Measurements from ENCODE around the gene ZNF670. TPM values are rescaled to one million over a fixed set of nuclear protein-coding genes. Genes with fewer than 3 reads are reported as not detected.
"Not testable (repeated sequence)": the region's sequence is repeated elsewhere in the genome, so short reads cannot be mapped to it uniquely, and the experiment has no call there.

ZNF670 gene
- total and polyA plus RNA-seq, 7 donors, result 0.63 to 1.6 (median 0.88) TPM

DNA sequence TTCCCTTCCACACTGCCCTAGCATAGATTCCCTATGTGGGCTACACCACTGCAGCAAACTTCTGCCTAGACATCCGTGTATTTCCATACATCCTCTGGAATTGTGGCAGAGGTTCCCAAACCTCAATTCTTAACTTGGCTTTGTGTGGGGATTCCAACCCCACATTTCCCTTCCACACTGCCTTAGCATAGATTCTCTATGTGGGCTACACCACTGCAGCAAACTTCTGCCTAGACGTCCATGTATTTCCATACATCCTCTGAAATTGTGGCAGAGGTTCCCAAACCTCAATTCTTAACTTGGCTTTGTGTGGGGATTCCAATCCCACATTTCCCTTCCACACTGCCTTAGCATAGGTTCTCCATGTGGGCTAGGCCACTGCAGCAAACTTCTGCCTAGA lies 31.4 kb downstream of the ZNF670 start:
- no peaks in the 10 kb centered on the region for H3K27me3 ChIP-seq (ENCODE audit: insufficient read depth in 3 of 3, low read length in 2 of 3)
- no peak for DNase-seq
- no peak for ATAC-seq
- intact Hi-C loops (cut with DNase I), result loop anchor here in 1 of 2 donors (10.0 kb wide), 1 partner anchor 328 kb away; no protein-coding TSS in a partner anchor
- TF ChIP-seq, protein P1, sequence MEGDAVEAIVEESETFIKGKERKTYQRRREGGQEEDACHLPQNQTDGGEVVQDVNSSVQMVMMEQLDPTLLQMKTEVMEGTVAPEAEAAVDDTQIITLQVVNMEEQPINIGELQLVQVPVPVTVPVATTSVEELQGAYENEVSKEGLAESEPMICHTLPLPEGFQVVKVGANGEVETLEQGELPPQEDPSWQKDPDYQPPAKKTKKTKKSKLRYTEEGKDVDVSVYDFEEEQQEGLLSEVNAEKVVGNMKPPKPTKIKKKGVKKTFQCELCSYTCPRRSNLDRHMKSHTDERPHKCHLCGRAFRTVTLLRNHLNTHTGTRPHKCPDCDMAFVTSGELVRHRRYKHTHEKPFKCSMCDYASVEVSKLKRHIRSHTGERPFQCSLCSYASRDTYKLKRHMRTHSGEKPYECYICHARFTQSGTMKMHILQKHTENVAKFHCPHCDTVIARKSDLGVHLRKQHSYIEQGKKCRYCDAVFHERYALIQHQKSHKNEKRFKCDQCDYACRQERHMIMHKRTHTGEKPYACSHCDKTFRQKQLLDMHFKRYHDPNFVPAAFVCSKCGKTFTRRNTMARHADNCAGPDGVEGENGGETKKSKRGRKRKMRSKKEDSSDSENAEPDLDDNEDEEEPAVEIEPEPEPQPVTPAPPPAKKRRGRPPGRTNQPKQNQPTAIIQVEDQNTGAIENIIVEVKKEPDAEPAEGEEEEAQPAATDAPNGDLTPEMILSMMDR (IDR thresholded peaks at IDR 0.05), result no peak
- peaks cover 25% of the 10 kb centered on the region for H3K9me3 ChIP-seq
- no peak overlapping the region for H3K4me3 ChIP-seq
- H3K4me1 ChIP-seq, result no peaks in the 10 kb centered on the region
- no peaks in the 10 kb centered on the region for H3K36me3 ChIP-seq (ENCODE audit: insufficient read depth in 1 of 2, low read depth in 1 of 2)
- WGBS, 3 donors, result 91 to 98% (median 98%) methylated on average over 2 of the region's 2 CpGs
- no peak overlapping the region for H3K27ac ChIP-seq

DNA sequence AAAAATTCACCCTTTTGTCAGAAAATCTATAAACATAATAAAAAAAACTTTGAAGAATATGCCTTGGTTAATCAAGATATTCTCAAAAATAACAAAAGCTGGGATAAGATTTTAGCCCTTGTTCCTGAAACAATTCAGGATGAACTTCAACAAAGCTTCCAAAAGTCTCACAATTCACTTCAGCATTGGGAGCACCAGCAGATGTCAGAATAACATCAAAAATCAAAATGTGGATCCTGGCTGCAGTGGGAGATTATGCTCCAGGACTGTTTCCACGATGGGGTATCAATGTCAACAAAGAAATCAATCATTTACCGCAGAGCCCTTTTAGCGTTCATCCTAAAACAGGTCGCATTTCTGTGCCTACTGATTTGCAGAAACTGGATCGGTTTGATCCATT lies 35.2 kb downstream of the ZNF670 start:
- H3K4me3 ChIP-seq, result no peak overlapping the region
- no peaks in the 10 kb centered on the region for H3K27me3 ChIP-seq (ENCODE audit: insufficient read depth in 3 of 3, low read length in 2 of 3)
- TF ChIP-seq, protein P1 (IDR thresholded peaks at IDR 0.05), result peak; percentile 40
- peaks cover 25% of the 10 kb centered on the region for H3K9me3 ChIP-seq
- intact Hi-C loops (cut with DNase I), result loop anchor here in 1 of 2 donors (5.0 to 10.0 kb wide), 2 partner anchors 331 to 444 kb away; no protein-coding TSS in a partner anchor
- H3K36me3 ChIP-seq (ENCODE audit: insufficient read depth in 1 of 2, low read depth in 1 of 2), result peaks cover 0 to under 1% of the 10 kb centered on the region in 2 donors
- ATAC-seq (no peak), DNase-seq (no peak)
- H3K27ac ChIP-seq, result no peak overlapping the region
- WGBS, 3 donors, result 67 to 86% (median 70%) methylated on average over 5 of the region's 5 CpGs
- H3K4me1 ChIP-seq, result no peaks in the 10 kb centered on the region

GRCh38 chr1:247037511-247038320 lies 40.9 kb downstream of the ZNF670 start:
- H3K4me1 ChIP-seq, result no peaks in the 10 kb centered on the region
- ATAC-seq, result no peak
- WGBS, 3 donors, result 97 to 98% (median 97%) methylated on average over 6 of the region's 6 CpGs
- H3K27ac ChIP-seq, result no peak overlapping the region
- peaks cover 9 to 18% of the 10 kb centered on the region in 2 donors for H3K36me3 ChIP-seq (ENCODE audit: insufficient read depth in 1 of 2, low read depth in 1 of 2)
- intact Hi-C loops (cut with DNase I), result no loop called here
- TF ChIP-seq, protein P1 (IDR thresholded peaks at IDR 0.05), result no peak
- H3K27me3 ChIP-seq (ENCODE audit: insufficient read depth in 3 of 3, low read length in 2 of 3), result no peaks in the 10 kb centered on the region
- H3K9me3 ChIP-seq, result peaks cover 49% of the 10 kb centered on the region
- no peak overlapping the region for H3K4me3 ChIP-seq
- no peak for DNase-seq

DNA sequence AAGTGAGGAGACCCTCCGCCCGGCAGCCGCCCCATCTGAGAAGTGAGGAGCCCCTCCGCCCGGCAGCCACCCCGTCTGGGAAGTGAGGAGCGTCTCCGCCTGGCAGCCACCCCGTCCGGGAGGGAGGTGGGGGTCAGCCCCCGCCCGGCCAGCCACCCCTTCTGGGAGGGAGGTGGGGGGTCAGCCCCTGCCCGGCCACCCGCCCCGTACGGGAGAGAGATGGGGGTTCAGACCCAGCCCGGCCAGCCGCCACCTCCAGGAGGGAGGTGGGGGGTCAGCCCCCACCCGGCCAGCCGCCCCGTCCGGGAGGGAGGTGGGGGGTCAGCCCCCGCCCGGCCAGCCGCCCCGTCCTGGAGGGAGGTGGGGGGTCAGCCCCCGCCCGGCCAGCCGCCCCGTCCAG lies 46.3 kb downstream of the ZNF670 start:
- intact Hi-C loops (cut with DNase I); H3K27me3 ChIP-seq (ENCODE audit: insufficient read depth in 3 of 3, low read length in 2 of 3); ATAC-seq; H3K4me1 ChIP-seq; H3K36me3 ChIP-seq (ENCODE audit: insufficient read depth in 1 of 2, low read depth in 1 of 2); H3K4me3 ChIP-seq; DNase-seq; H3K27ac ChIP-seq: not testable (repeated sequence)
- H3K9me3 ChIP-seq, result peaks cover 34% of the 10 kb centered on the region
- 90 to 98% (median 94%) methylated on average over 7 to 24 of the region's 30 CpGs for WGBS, 3 donors

Other genes with a start within 250 kb of the ZNF670 start
- 10 to 100 TPM; 16.8 to 29.6 (median 25.3) TPM for gene AHCTF1, start 146.9 kb downstream of the ZNF670 start, total RNA-seq
- gene AHCTF1, start 146.9 kb downstream of the ZNF670 start, polyA plus RNA-seq, result 10 to 100 TPM in 1 of 3 donors, 1 to 10 TPM in 2; 9.0 to 19.1 (median 9.5) TPM
- gene ZNF695, start 70.8 kb downstream of the ZNF670 start, total RNA-seq, result not detected
- gene ZNF695, start 70.8 kb downstream of the ZNF670 start, polyA plus RNA-seq, result under 1 TPM in 1 of 3 donors, not detected in 2; 0.03 TPM
- gene ZNF669, start 25.5 kb upstream of the ZNF670 start, total RNA-seq, result 1 to 10 TPM; 1.3 to 3.0 (median 2.6) TPM
- gene ZNF669, start 25.5 kb upstream of the ZNF670 start, polyA plus RNA-seq, result 1 to 10 TPM; 2.5 to 3.7 (median 2.7) TPM
- 10 to 100 TPM in 1 of 4 donors, 1 to 10 TPM in 3; 6.8 to 10.9 (median 9.1) TPM for gene ZNF124, start 93.2 kb upstream of the ZNF670 start, total RNA-seq
- 1 to 10 TPM; 1.1 to 3.8 (median 1.4) TPM for gene ZNF124, start 93.2 kb upstream of the ZNF670 start, polyA plus RNA-seq
- gene VN1R5, start 177.3 kb upstream of the ZNF670 start, total RNA-seq, result not detected
- gene VN1R5, start 177.3 kb upstream of the ZNF670 start, polyA plus RNA-seq, result not detected